GM18526 (cell line): ENCODE data around the gene COL5A1.

ENCODE experiments used
- POLR2A ChIP-seq: IDR thresholded peaks from 3 replicates; pipeline ENCODE4 v1.6.1; 2011; ENCODE audit not compliant: insufficient read length; ENCODE audit errors: extremely low read depth

The COL5A1 gene

GRCh38 chr9:134653259-134654009 is 11.8 kb downstream of the COL5A1 start:
- TF ChIP-seq POLR2A = no peak

- TF ChIP-seq POLR2A = no peak
These were observed 13.5 kb downstream of the COL5A1 start for GRCh38 chr9:134655101-134655500.

GRCh38 chr9:134655586-134656333 is 14.2 kb downstream of the COL5A1 start:
- no peak for TF ChIP-seq POLR2A

- TF ChIP-seq POLR2A = no peak
These were observed 14.9 kb downstream of the COL5A1 start for GRCh38 chr9:134656334-134657006.

GRCh38 chr9:134657666-134658377 is 16.2 kb downstream of the COL5A1 start:
- TF ChIP-seq POLR2A = no peak

- TF ChIP-seq POLR2A = no peak
These were observed 16.9 kb downstream of the COL5A1 start for GRCh38 chr9:134658378-134658955.

GRCh38 chr9:134659688-134660131 is 18.1 kb downstream of the COL5A1 start:
- no peak for TF ChIP-seq POLR2A

GRCh38 chr9:134660407-134660806 is 18.8 kb downstream of the COL5A1 start:
- TF ChIP-seq POLR2A = no peak

- no peak for TF ChIP-seq POLR2A
These were observed 19.7 kb downstream of the COL5A1 start for GRCh38 chr9:134661299-134661698.

- no peak for TF ChIP-seq POLR2A
These were observed 20.2 kb downstream of the COL5A1 start for GRCh38 chr9:134661791-134662142.

- TF ChIP-seq POLR2A = no peak
These were observed 20.7 kb downstream of the COL5A1 start for GRCh38 chr9:134662143-134662876.

GRCh38 chr9:134663084-134663483 is 21.5 kb downstream of the COL5A1 start:
- no peak for TF ChIP-seq POLR2A

- no peak for TF ChIP-seq POLR2A
These were observed 22.3 kb downstream of the COL5A1 start for GRCh38 chr9:134663753-134664415.

GRCh38 chr9:134664446-134664845 is 22.8 kb downstream of the COL5A1 start:
- TF ChIP-seq POLR2A = no peak

GRCh38 chr9:134666208-134666607 is 24.6 kb downstream of the COL5A1 start:
- no peak for TF ChIP-seq POLR2A
